ENCODE measurements around the gene DDI1. TPM values are rescaled to one million over a fixed set of nuclear protein-coding genes. Genes with fewer than 3 reads are reported as not detected.

DDI1 gene
- total RNA-seq, 1 experiment from 2014 or later: not detected

DNA sequence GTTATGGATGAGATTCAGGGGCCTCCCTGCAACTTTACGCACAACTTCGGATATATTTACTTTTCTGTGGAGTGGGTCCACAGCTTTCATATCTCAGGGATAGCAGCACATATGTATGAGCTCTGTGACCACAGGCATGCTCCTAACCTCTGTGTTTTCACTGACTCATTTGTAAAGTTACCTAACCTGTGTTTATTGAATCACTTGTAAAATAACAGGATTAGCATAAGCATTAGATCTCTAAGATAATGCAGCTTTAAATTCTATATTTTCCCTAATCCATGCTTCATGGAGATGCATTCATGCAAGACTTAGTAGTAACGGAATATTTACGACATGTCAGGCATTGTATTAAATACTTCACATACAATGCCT is 47.9 kb upstream of the DDI1 start:
- DNase-seq (ENCODE audit: low read depth, low spot score): no peak

DNA sequence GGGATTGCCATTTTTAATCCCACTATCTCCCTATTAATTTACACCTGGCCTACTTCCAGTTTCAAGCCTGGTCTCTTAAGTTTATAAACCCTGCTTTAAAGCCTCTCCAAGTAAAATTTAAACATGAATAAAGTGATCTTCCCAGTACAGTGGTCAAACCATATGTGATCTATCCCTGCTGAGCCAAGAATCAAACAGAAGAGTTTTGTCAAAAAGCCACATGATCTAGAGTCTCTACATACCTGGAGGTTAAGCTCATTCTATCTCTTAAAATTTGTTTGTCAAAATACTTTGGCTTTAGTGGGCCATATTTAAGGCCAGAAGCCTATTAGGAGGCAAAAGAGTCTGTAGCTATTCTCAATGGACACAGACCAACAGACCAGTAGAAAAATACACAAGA is 42.9 kb upstream of the DDI1 start:
- intact Hi-C loops (cut with micrococcal nuclease): no loop called here
- no peak overlapping the region for H3K4me2 ChIP-seq (ENCODE audit: low read length)
- ChIA-PET RAD21 (ENCODE audit: low non-redundant PET in 1 of 2, low total read pairs in 2 of 2, uncharacterized antibody in 2 of 2, unreplicated experiment in 2 of 2) (no interaction called here), POLR2A (no interaction called here), CTCF (no interaction called here)
- no peaks in the 10 kb centered on the region for H3K79me2 ChIP-seq (ENCODE audit: insufficient read depth, low read length)
- no peaks in the 10 kb centered on the region for H3K27me3 ChIP-seq (ENCODE audit: insufficient read depth, low read length)
- ATAC-seq (no peak), DNase-seq (ENCODE audit: low read depth, low spot score) (no peak)
- no peak overlapping the region for H3K27ac ChIP-seq (ENCODE audit: low read depth, low read length)
- H3K36me3 ChIP-seq (ENCODE audit: control insufficient read depth in 1 of 2, insufficient read depth in 2 of 2, low read length in 2 of 2): no peaks in the 10 kb centered on the region
- no peak overlapping the region for H3K4me3 ChIP-seq (replicated peaks in 1 of 2; ENCODE audit: low read depth in 1 of 2, low read length in 2 of 2)
- no peaks in the 10 kb centered on the region; the same call in 1 of the 2 replicates for H3K9me2 ChIP-seq (ENCODE audit: insufficient read depth)
- BruUV-seq (replicated peaks): no TSS peak
- H3K9ac ChIP-seq (ENCODE audit: low read length): no peak overlapping the region
- H3K9me3 ChIP-seq (ENCODE audit: control insufficient read depth in 1 of 2, insufficient read depth in 1 of 2, low read depth in 1 of 2, low read length in 2 of 2): no peaks in the 10 kb centered on the region
- no peaks in the 10 kb centered on the region for H4K20me1 ChIP-seq (ENCODE audit: insufficient read depth)
- H2AFZ ChIP-seq (ENCODE audit: low read depth, low read length, poor library complexity, severe bottlenecking): no peak overlapping the region
- H3K4me1 ChIP-seq (ENCODE audit: control insufficient read depth in 1 of 2, insufficient read depth in 2 of 2, low read length in 2 of 2): no peaks in the 10 kb centered on the region
- TF ChIP-seq, protein P1, sequence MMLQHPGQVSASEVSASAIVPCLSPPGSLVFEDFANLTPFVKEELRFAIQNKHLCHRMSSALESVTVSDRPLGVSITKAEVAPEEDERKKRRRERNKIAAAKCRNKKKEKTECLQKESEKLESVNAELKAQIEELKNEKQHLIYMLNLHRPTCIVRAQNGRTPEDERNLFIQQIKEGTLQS (IDR thresholded peaks at IDR 0.05): no peak
- TF ChIP-seq ZFX (IDR thresholded peaks at IDR 0.05) (no peak), ZNF274 (IDR thresholded peaks at IDR 0.05; ENCODE audit: low read depth, low read length) (no peak), RAD21 (IDR thresholded peaks at IDR 0.05; ENCODE audit: low read depth) (no peak), TCF7L2 (IDR thresholded peaks at IDR 0.05; ENCODE audit: borderline replicate concordance, extremely low read depth, insufficient read depth, insufficient read length) (no peak), FOSL1 (IDR thresholded peaks at IDR 0.05; ENCODE audit: low read depth) (no peak), YY1 (IDR thresholded peaks at IDR 0.05; ENCODE audit: extremely low read depth, insufficient replicate concordance, low read depth, low read length) (no peak), EZH2phosphoT487 (IDR thresholded peaks at IDR 0.05; ENCODE audit: borderline replicate concordance) (no peak)
- TF ChIP-seq, protein P2, sequence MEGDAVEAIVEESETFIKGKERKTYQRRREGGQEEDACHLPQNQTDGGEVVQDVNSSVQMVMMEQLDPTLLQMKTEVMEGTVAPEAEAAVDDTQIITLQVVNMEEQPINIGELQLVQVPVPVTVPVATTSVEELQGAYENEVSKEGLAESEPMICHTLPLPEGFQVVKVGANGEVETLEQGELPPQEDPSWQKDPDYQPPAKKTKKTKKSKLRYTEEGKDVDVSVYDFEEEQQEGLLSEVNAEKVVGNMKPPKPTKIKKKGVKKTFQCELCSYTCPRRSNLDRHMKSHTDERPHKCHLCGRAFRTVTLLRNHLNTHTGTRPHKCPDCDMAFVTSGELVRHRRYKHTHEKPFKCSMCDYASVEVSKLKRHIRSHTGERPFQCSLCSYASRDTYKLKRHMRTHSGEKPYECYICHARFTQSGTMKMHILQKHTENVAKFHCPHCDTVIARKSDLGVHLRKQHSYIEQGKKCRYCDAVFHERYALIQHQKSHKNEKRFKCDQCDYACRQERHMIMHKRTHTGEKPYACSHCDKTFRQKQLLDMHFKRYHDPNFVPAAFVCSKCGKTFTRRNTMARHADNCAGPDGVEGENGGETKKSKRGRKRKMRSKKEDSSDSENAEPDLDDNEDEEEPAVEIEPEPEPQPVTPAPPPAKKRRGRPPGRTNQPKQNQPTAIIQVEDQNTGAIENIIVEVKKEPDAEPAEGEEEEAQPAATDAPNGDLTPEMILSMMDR (IDR thresholded peaks at IDR 0.05 in 2 of 3, conservative IDR thresholded peaks at IDR 0.05 in 1 of 3; ENCODE audit: borderline replicate concordance in 1 of 3, insufficient read depth in 1 of 3, low read depth in 2 of 3, low read length in 2 of 3): no peak
- TF ChIP-seq, protein P3, sequence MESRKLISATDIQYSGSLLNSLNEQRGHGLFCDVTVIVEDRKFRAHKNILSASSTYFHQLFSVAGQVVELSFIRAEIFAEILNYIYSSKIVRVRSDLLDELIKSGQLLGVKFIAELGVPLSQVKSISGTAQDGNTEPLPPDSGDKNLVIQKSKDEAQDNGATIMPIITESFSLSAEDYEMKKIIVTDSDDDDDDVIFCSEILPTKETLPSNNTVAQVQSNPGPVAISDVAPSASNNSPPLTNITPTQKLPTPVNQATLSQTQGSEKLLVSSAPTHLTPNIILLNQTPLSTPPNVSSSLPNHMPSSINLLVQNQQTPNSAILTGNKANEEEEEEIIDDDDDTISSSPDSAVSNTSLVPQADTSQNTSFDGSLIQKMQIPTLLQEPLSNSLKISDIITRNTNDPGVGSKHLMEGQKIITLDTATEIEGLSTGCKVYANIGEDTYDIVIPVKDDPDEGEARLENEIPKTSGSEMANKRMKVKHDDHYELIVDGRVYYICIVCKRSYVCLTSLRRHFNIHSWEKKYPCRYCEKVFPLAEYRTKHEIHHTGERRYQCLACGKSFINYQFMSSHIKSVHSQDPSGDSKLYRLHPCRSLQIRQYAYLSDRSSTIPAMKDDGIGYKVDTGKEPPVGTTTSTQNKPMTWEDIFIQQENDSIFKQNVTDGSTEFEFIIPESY (IDR thresholded peaks at IDR 0.05; ENCODE audit: extremely low read depth, insufficient replicate concordance, low read length): no peak

More for the DNA sequence above, 47.9 kb upstream of the DDI1 start:
- Histone ChIP-seq H3K4me3 (replicated peaks in 1 of 2; ENCODE audit: low read depth in 1 of 2, low read length in 2 of 2) (no peak overlapping the region), H2AFZ (ENCODE audit: low read depth, low read length, poor library complexity, severe bottlenecking) (no peak overlapping the region), H3K27me3 (ENCODE audit: insufficient read depth, low read length) (no peaks in the 10 kb centered on the region), H3K9ac (ENCODE audit: low read length) (no peak overlapping the region), H3K9me2 (ENCODE audit: insufficient read depth) (no peaks in the 10 kb centered on the region), H3K27ac (ENCODE audit: low read depth, low read length) (no peak overlapping the region), H3K79me2 (ENCODE audit: insufficient read depth, low read length) (no peaks in the 10 kb centered on the region), H4K20me1 (ENCODE audit: insufficient read depth) (no peaks in the 10 kb centered on the region), H3K4me2 (ENCODE audit: low read length) (no peak overlapping the region), H3K9me3 (ENCODE audit: control insufficient read depth in 1 of 2, insufficient read depth in 1 of 2, low read depth in 1 of 2, low read length in 2 of 2) (no peaks in the 10 kb centered on the region), H3K36me3 (ENCODE audit: control insufficient read depth in 1 of 2, insufficient read depth in 2 of 2, low read length in 2 of 2) (no peaks in the 10 kb centered on the region), H3K4me1 (ENCODE audit: control insufficient read depth in 1 of 2, insufficient read depth in 2 of 2, low read length in 2 of 2) (no peaks in the 10 kb centered on the region)
- ChIA-PET CTCF (no interaction called here), POLR2A (no interaction called here), RAD21 (ENCODE audit: low non-redundant PET in 1 of 2, low total read pairs in 2 of 2, uncharacterized antibody in 2 of 2, unreplicated experiment in 2 of 2) (no interaction called here)
- no TSS peak for BruUV-seq (replicated peaks)
- no peak for ATAC-seq
- TF ChIP-seq EZH2phosphoT487 (IDR thresholded peaks at IDR 0.05; ENCODE audit: borderline replicate concordance): no peak
- TF ChIP-seq, protein P3 (IDR thresholded peaks at IDR 0.05; ENCODE audit: extremely low read depth, insufficient replicate concordance, low read length): no peak
- no peak for TF ChIP-seq JUND (IDR thresholded peaks at IDR 0.05)
- no peak for TF ChIP-seq RAD21 (IDR thresholded peaks at IDR 0.05; ENCODE audit: low read depth)
- TF ChIP-seq SP1 (IDR thresholded peaks at IDR 0.05; ENCODE audit: low read depth): no peak
- intact Hi-C loops (cut with micrococcal nuclease): no loop called here

Data from HCT116 (cell line).